Spinal cord (tissue), 10 donors: Measurements from ENCODE around the gene PTPN4. TPM values are rescaled to one million over a fixed set of nuclear protein-coding genes. Genes with fewer than 3 reads are reported as not detected.
"Not testable (repeated sequence)": the region's sequence is repeated elsewhere in the genome, so short reads cannot be mapped to it uniquely, and the experiment has no call there.

Experiments used
- DNase-seq, 6 donors: peaks; one replicate each; pipeline versions ENCODE4 v3.0.0 to v3.0.0-alpha.2; 2013 to 2015; ENCODE audit warnings: low spot score in 6 of 6, low read depth in 4 of 6
- H3K27ac ChIP-seq: one replicate; pipeline ENCODE4 v1.5.1; 2013; ENCODE audit warnings: low read depth, low read length, control low read depth
- H3K27me3 ChIP-seq: one replicate; pipeline ENCODE4 v1.6.1; 2013; ENCODE audit warnings: low read length; ENCODE audit not compliant: control insufficient read depth, insufficient read depth
- H3K36me3 ChIP-seq: one replicate; pipeline ENCODE4 v1.6.1; 2013; ENCODE audit warnings: low read length; ENCODE audit not compliant: control insufficient read depth, insufficient read depth
- H3K4me1 ChIP-seq: one replicate; pipeline ENCODE4 v1.6.1; 2013; ENCODE audit warnings: low read length; ENCODE audit not compliant: control insufficient read depth, insufficient read depth
- H3K4me3 ChIP-seq: one replicate; pipeline ENCODE4 v1.5.1; 2013; ENCODE audit warnings: low read depth, low read length, control low read depth
- H3K9me3 ChIP-seq: one replicate; pipeline ENCODE4 v1.6.1; 2013; ENCODE audit warnings: low read length; ENCODE audit not compliant: control insufficient read depth, insufficient read depth
- WGBS: methylation state at CpG from one replicate; pipeline ENCODE4 v1.1.5; 2013; ENCODE audit warnings: missing lambda C conversion rate; ENCODE audit not compliant: insufficient coverage; 5-methylcytosine and 5-hydroxymethylcytosine counted together
- polyA plus RNA-seq, 2 donors: library from polyadenylated mRNA; unstranded; fragments of 120-200 nt; gene quantifications; one replicate each; pipeline ENCODE4 v1.2.1, GENCODE V29; 2013; ENCODE audit not compliant: insufficient read length in 2 of 2
- total RNA-seq, 2 donors: library from RNA; depleted of rRNA in 1 of 2; stranded (reverse); fragments of 120-200 nt in 1 of 2; fragments of >200 nt in 1 of 2; gene quantifications; one replicate each; pipeline versions ENCODE4 v1.2.3 to v1.2.4, GENCODE V29; 2013 to 2014
- donor health status: healthy.

The PTPN4 gene
- total and polyA plus RNA-seq, 4 donors = 16.8 to 117 (median 45.0) TPM

DNA sequence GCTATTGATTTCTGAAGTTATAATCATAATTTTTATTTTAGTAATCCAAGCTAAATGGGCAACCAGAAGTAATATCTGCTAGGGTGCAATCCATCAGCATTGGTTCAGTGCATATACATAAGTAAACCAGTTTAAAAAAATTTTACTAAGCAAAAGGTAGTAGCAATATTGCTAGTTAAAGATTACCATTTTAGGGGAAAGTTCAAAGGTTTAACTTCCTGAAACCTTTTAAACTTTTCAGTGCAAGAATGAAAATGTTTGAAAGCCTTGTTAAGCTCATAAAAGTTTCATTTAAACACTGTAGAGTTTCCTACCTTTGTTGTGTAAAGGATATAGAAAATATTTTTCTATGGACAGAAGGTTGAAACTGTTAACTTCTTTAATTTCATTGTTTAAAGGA, 222.2 kb downstream of the PTPN4 start:
- no peaks in the 10 kb centered on the region for H3K4me1 ChIP-seq
- no peaks in the 10 kb centered on the region for H3K36me3 ChIP-seq
- H3K27ac ChIP-seq = no peak overlapping the region
- H3K27me3 ChIP-seq = no peaks in the 10 kb centered on the region
- H3K4me3 ChIP-seq = no peak overlapping the region
- DNase-seq = no peak
- H3K9me3 ChIP-seq = no peaks in the 10 kb centered on the region

- 13% methylated on average over 1 of the region's 2 CpGs for WGBS
- Histone ChIP-seq H3K27ac (no peak overlapping the region), H3K27me3 (no peaks in the 10 kb centered on the region), H3K36me3 (no peaks in the 10 kb centered on the region), H3K4me1 (no peaks in the 10 kb centered on the region), H3K9me3 (no peaks in the 10 kb centered on the region), H3K4me3 (no peak overlapping the region)
- no peak for DNase-seq
Measured at GRCh38 chr2:119982506-119982905, 222.8 kb downstream of the PTPN4 start.

DNA sequence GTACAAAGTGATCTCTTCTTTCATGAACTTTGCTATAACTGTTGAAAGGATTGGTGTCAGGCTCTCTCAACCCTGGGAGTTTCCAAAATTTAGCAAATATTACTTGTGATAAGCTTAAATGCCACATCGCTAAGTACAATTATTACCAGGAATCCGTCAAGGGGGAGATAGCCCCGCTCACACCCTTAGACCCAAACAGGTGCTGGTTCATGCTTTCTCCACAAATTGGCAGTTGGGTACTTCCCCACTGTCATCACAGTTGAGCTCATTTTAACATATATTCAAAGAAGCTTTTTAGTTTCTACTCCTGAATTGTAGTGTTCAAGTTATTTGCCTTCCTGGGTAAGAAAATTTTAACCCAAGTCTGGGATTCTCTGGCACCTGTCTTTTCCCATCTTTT, 223.4 kb downstream of the PTPN4 start:
- H3K36me3 ChIP-seq = no peaks in the 10 kb centered on the region
- no peaks in the 10 kb centered on the region for H3K27me3 ChIP-seq
- no peaks in the 10 kb centered on the region for H3K9me3 ChIP-seq
- no peak overlapping the region for H3K27ac ChIP-seq
- DNase-seq = no peak
- no CpG with 5 or more reads among the region's 3 CpGs for WGBS
- no peak overlapping the region for H3K4me3 ChIP-seq
- H3K4me1 ChIP-seq = no peaks in the 10 kb centered on the region

- Histone ChIP-seq H3K27me3 (no peaks in the 10 kb centered on the region), H3K4me1 (no peaks in the 10 kb centered on the region), H3K36me3 (no peaks in the 10 kb centered on the region), H3K27ac (no peak overlapping the region), H3K4me3 (no peak overlapping the region), H3K9me3 (no peaks in the 10 kb centered on the region)
- DNase-seq = no peak
- no CpG with 5 or more reads among the region's 3 CpGs for WGBS
Measured at GRCh38 chr2:119996148-119996547, 236.4 kb downstream of the PTPN4 start.

DNA sequence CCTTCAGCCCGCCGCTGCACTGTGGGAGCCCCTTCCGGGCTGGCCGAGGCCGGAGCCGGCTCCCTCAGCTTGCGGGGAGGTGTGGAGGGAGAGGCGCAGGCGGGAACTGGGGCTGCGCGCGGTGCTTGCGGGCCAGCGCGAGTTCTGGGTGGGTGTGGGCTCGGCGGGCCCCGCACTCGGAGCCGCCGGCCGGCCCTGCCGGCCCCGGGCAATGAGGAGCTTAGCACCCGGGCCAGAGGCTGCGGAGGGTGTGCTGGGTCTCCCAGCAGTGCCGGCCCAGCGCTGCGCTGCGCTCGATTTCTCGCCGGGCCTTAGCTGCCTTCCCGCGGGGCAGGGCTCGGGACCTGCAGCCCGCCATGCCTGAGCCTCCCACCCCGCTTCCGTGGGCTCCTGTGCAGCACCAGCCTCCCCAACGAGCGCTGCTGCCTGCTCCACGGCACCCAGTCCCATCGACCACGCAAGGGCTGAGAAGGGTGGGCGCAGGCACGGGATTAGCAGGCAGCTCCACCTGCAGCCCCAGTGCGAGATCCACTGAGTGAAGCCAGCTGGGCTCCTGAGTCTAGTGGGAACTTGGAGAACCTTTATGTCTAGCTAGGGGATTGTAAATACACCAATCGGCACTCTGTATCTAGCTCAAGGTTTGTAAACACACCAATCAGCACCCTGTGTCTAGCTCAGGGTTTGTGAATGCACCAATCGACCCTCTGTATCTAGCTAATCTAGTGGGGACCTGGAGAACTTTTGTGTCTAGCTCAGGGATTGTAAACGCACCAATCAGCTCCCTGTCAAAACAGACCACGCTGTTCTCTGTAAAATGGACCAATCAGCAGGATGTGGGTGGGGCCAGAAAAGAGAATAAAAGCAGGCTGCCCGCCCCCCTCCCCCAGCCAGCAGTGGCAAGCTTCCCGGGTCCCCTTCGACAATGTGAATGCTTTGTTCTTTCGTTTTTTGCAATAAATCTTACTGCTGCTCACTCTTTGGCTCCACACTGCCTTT, 237.5 kb downstream of the PTPN4 start:
- not testable (repeated sequence) for H3K36me3 ChIP-seq, H3K27ac ChIP-seq, DNase-seq, H3K4me1 ChIP-seq, H3K27me3 ChIP-seq, H3K9me3 ChIP-seq, H3K4me3 ChIP-seq
- 93% methylated on average over 49 of the region's 55 CpGs for WGBS

GRCh38 chr2:120001471-120001870, 241.7 kb downstream of the PTPN4 start:
- Histone ChIP-seq H3K4me3 (no peak overlapping the region), H3K9me3 (no peaks in the 10 kb centered on the region), H3K36me3 (no peaks in the 10 kb centered on the region), H3K27ac (no peak overlapping the region), H3K27me3 (no peaks in the 10 kb centered on the region), H3K4me1 (no peaks in the 10 kb centered on the region)
- no CpG with 5 or more reads among the region's 1 CpG for WGBS
- DNase-seq = no peak

- no peaks in the 10 kb centered on the region for H3K4me1 ChIP-seq
- no peaks in the 10 kb centered on the region for H3K36me3 ChIP-seq
- DNase-seq = no peak
- no peak overlapping the region for H3K4me3 ChIP-seq
- H3K27ac ChIP-seq = no peak overlapping the region
- H3K9me3 ChIP-seq = no peaks in the 10 kb centered on the region
- H3K27me3 ChIP-seq = no peaks in the 10 kb centered on the region
Measured at GRCh38 chr2:120004254-120004653, 244.5 kb downstream of the PTPN4 start.

DNA sequence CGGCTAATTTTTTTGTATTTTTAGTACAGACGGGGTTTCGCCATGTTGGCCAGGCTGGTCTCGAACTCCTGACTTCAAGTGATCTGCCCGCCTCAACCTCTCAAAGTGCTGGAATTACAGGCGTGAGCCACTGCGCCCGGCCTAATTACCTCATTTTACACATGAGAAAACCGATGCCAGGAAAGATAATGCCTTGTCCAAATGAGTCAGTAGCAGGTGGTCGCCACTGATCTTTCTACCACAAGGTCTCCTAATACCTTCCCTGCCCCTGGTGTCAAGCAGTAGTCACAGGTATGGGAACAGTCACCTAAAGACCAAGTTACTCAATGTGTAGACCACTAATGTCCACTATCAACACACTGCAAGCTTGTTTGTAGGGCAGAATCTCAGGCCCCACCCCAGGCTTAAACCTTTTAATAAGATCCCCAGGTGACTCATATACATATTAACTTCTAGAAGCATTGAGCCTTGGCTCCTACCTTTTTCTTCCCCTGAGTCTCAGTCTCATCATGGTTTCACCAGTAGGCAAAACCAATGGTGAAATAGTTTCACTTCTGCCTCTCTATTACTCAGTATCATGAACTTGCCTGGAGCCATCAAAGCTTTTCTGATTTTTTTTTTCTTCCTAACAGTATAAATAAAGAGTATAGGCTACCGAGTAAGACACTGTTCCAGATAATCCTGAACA, 246.3 kb downstream of the PTPN4 start:
- WGBS = 90% methylated on average over 9 of the region's 11 CpGs

DNA sequence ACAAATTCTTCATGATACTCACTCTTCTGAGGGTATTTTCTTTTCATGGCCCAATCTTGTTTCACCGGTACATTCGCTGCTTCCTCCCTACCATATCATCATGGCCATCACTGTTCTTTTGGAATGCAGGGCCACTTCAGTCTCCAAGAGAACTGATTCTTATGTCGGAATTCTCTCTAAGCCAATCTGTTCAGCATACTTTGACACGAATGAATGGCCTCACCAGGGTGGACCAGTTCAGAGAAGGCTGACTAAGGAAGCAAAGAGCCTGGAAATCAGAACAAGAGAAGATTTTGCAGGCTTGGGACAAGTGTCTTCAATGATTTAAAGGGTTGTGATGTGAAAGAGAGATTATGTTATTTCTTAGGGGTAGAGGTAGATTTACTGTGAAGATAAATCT, 248.1 kb downstream of the PTPN4 start:
- H3K4me1 ChIP-seq = peaks cover 2% of the 10 kb centered on the region
- DNase-seq = no peak
- 87% methylated on average over 4 of the region's 4 CpGs for WGBS
- no peak overlapping the region for H3K4me3 ChIP-seq
- H3K36me3 ChIP-seq = no peaks in the 10 kb centered on the region
- H3K27ac ChIP-seq = no peak overlapping the region
- H3K9me3 ChIP-seq = no peaks in the 10 kb centered on the region
- H3K27me3 ChIP-seq = no peaks in the 10 kb centered on the region

More for the DNA sequence above, 246.3 kb downstream of the PTPN4 start:
- Histone ChIP-seq H3K9me3 (no peaks in the 10 kb centered on the region), H3K27me3 (no peaks in the 10 kb centered on the region), H3K36me3 (no peaks in the 10 kb centered on the region), H3K27ac (no peak overlapping the region), H3K4me3 (no peak overlapping the region), H3K4me1 (no peaks in the 10 kb centered on the region)
- no peak for DNase-seq

DNA sequence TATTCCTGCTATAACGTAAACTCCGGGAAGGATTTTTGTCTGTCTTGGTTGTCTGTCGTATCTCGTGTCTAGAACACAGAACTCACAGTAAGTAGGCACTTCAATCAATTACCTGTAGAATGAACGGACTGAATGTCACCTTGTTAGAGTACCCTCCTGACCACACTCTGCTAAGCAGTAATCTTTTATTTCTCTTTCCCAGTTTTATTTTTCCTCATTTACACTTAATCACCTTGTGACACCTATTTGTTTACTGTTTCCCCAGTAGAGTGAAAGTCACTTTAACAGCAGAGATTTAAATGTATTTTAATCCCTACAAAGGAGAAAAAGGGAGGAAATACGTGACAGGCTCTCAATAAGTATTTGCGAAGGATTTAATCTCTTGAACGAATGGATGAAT, 252.6 kb downstream of the PTPN4 start:
- no peaks in the 10 kb centered on the region for H3K27me3 ChIP-seq
- no peaks in the 10 kb centered on the region for H3K36me3 ChIP-seq
- H3K27ac ChIP-seq = peak overlapping the region; percentile 52
- peaks cover 7% of the 10 kb centered on the region for H3K4me1 ChIP-seq
- WGBS = 49% methylated on average over 7 of the region's 8 CpGs
- DNase-seq = peak in 1 of 6 donors; percentile 36
- no peaks in the 10 kb centered on the region for H3K9me3 ChIP-seq
- H3K4me3 ChIP-seq = peak overlapping the region; percentile 71
